NCI-H128 (cell line): Measurements from ENCODE around the gene MYO18B.
"Not testable (repeated sequence)": the region's sequence is repeated elsewhere in the genome, so short reads cannot be mapped to it uniquely, and the experiment has no call there.

Experiments used
- DNase-seq: peaks from one replicate; lab custom pipeline; 2025; ENCODE audit not compliant: unreplicated experiment; lab: John Stamatoyannopoulos, UW

Gene MYO18B

GRCh38 chr22:25741692-25742626 lies at the start of gene MYO18B:
Gene MYO18B (plus strand): TSS chr22:25742188. CDS start chr22:25761093, 18,905 bp downstream.
- DNase-seq: no peak

- no peak for DNase-seq
Observed at GRCh38 chr22:25692397-25693267, 49.4 kb upstream of the MYO18B start.

- no peak for DNase-seq
Observed at GRCh38 chr22:25693268-25693565, 48.8 kb upstream of the MYO18B start.

- no peak for DNase-seq
Observed at GRCh38 chr22:25694196-25694907, 47.6 kb upstream of the MYO18B start.

- no peak for DNase-seq
Observed at GRCh38 chr22:25695146-25695545, 46.8 kb upstream of the MYO18B start.

GRCh38 chr22:25696763-25697162 lies 45.2 kb upstream of the MYO18B start:
- DNase-seq: no peak

GRCh38 chr22:25697181-25697664 lies 44.8 kb upstream of the MYO18B start:
- no peak for DNase-seq

GRCh38 chr22:25697978-25698377 lies 44.0 kb upstream of the MYO18B start:
- no peak for DNase-seq

- no peak for DNase-seq
Observed at GRCh38 chr22:25698461-25698860, 43.5 kb upstream of the MYO18B start.

GRCh38 chr22:25698978-25699377 lies 43.0 kb upstream of the MYO18B start:
- DNase-seq: no peak

- DNase-seq: no peak
Observed at GRCh38 chr22:25701056-25701780, 40.8 kb upstream of the MYO18B start.

- DNase-seq: no peak
Observed at GRCh38 chr22:25702040-25702439, 39.9 kb upstream of the MYO18B start.

- DNase-seq: no peak
Observed at GRCh38 chr22:25702571-25703167, 39.3 kb upstream of the MYO18B start.

GRCh38 chr22:25704701-25705100 lies 37.3 kb upstream of the MYO18B start:
- no peak for DNase-seq

GRCh38 chr22:25706197-25706596 lies 35.8 kb upstream of the MYO18B start:
- DNase-seq: no peak

- DNase-seq: not testable (repeated sequence)
Observed at GRCh38 chr22:25708430-25708829, 33.6 kb upstream of the MYO18B start.

GRCh38 chr22:25709758-25710157 lies 32.2 kb upstream of the MYO18B start:
- no peak for DNase-seq

- DNase-seq: no peak
Observed at GRCh38 chr22:25710501-25710900, 31.5 kb upstream of the MYO18B start.

GRCh38 chr22:25711491-25711890 lies 30.5 kb upstream of the MYO18B start:
- DNase-seq: no peak
